GM23338 (cell line): ENCODE results near the gene KDM4C. TPM values are rescaled to one million over a fixed set of nuclear protein-coding genes. Genes with fewer than 3 reads are reported as not detected.
"Not testable (repeated sequence)": the region's sequence is repeated elsewhere in the genome, so short reads cannot be mapped to it uniquely, and the experiment has no call there.

ENCODE experiments used
- ATAC-seq: fragments of 200-7000 bp; cut with Tn5 transposase; 3 replicates; pipeline ENCODE4 v1.9.1; 2020
- DNase-seq: peaks from one replicate; pipeline ENCODE4 v3.0.0-alpha.2; 2015; ENCODE audit warnings: low spot score
- H2AFZ ChIP-seq: fragments of 200-600 bp; sonication (generic); 2 replicates; pipeline ENCODE4 v1.8.0; 2016; ENCODE audit warnings: antibody characterized with exemption, mild to moderate bottlenecking, moderate library complexity
- H3F3A ChIP-seq: fragments of 200-600 bp; sonication (generic); replicated peaks from 2 replicates; pipeline ENCODE4 v1.8.0; 2017; ENCODE audit warnings: antibody characterized with exemption, mixed run types, low read depth
- H3K27ac ChIP-seq: fragments of 200-600 bp; sonication (generic); 2 replicates; pipeline ENCODE4 v1.6.1; 2016; ENCODE audit warnings: low read depth
- H3K27me3 ChIP-seq: fragments of 200-600 bp; sonication (generic); 2 replicates; pipeline ENCODE4 v1.8.0; 2016; ENCODE audit warnings: mild to moderate bottlenecking, mixed run types, moderate library complexity; ENCODE audit not compliant: insufficient read depth
- H3K36me3 ChIP-seq: fragments of 200-600 bp; sonication (generic); 2 replicates; pipeline ENCODE4 v1.8.0; 2016; ENCODE audit warnings: mild to moderate bottlenecking; ENCODE audit not compliant: insufficient read depth
- H3K4me1 ChIP-seq: fragments of 200-600 bp; sonication (generic); 2 replicates; pipeline ENCODE4 v1.8.0; 2016; ENCODE audit warnings: mild to moderate bottlenecking, moderate library complexity; ENCODE audit not compliant: insufficient read depth
- H3K4me2 ChIP-seq: fragments of 200-600 bp; sonication (generic); 2 replicates; pipeline ENCODE4 v1.7.1; 2017; ENCODE audit warnings: mixed run types
- H3K4me3 ChIP-seq: fragments of 200-600 bp; sonication (generic); 2 replicates; pipeline ENCODE4 v1.6.1; 2016; ENCODE audit warnings: mixed run types
- H3K79me2 ChIP-seq: fragments of 200-600 bp; sonication (generic); replicated peaks from 2 replicates; pipeline ENCODE4 v1.8.0; 2017; ENCODE audit warnings: mild to moderate bottlenecking; ENCODE audit not compliant: insufficient read depth
- H3K9me2 ChIP-seq: fragments of 200-600 bp; sonication (generic); 2 replicates; pipeline ENCODE4 v1.8.0; 2017; ENCODE audit not compliant: insufficient read depth
- H4K20me1 ChIP-seq: fragments of 200-600 bp; sonication (generic); replicated peaks from 2 replicates; pipeline ENCODE4 v1.8.0; 2017; ENCODE audit warnings: mild to moderate bottlenecking; ENCODE audit not compliant: insufficient read depth
- H3K27ac Mint-ChIP-seq: 2 replicates; pipeline ENCODE4 v1.8.0; 2020; ENCODE audit warnings: inconsistent platforms, mild to moderate bottlenecking, moderate library complexity, mixed read lengths
- H3K27me3 Mint-ChIP-seq: 3 replicates; pipeline ENCODE4 v1.8.0; 2022; ENCODE audit warnings: low read depth, mild to moderate bottlenecking, moderate library complexity, mixed read lengths, inconsistent platforms; ENCODE audit not compliant: insufficient read depth, poor library complexity
- H3K36me3 Mint-ChIP-seq: 3 replicates; pipeline ENCODE4 v1.8.0; 2021; ENCODE audit warnings: low read depth, mild to moderate bottlenecking, inconsistent platforms, moderate library complexity, mixed read lengths
- H3K4me1 Mint-ChIP-seq: 3 replicates; pipeline ENCODE4 v1.8.0; 2020; ENCODE audit warnings: mild to moderate bottlenecking, inconsistent platforms, mixed read lengths
- H3K4me3 Mint-ChIP-seq: 3 replicates; pipeline ENCODE4 v1.8.0; 2021; ENCODE audit warnings: moderate library complexity, mild to moderate bottlenecking, inconsistent platforms, mixed read lengths
- H3K9me3 Mint-ChIP-seq: 3 replicates; pipeline ENCODE4 v1.8.0; 2020; ENCODE audit warnings: moderate library complexity, mild to moderate bottlenecking, inconsistent platforms, mixed read lengths
- JUNB ChIP-seq: IDR thresholded peaks from one replicate; pipeline ENCODE4 v1.6.1; 2016; ENCODE audit warnings: antibody characterized with exemption; ENCODE audit not compliant: unreplicated experiment
- ZNF114 ChIP-seq: fragments of 250-450 bp; sonication (Bioruptor Pico); IDR thresholded peaks from 2 replicates; pipeline ENCODE4 v1.5.0; 2020; ENCODE audit warnings: mild to moderate bottlenecking, moderate library complexity
- ZNF462 ChIP-seq: fragments of 250-450 bp; sonication (Bioruptor Pico); IDR thresholded peaks from 2 replicates; pipeline ENCODE4 v1.5.0; 2020; ENCODE audit warnings: mild to moderate bottlenecking, moderate library complexity
- polyA plus RNA-seq: library from polyadenylated mRNA; unstranded; fragments of >200 nt; fragmentation: Nextera tagmentation; extraction: Ambion mirVana; gene quantifications from 2 replicates; pipeline ENCODE4 v1.2.1, GENCODE V29; 2016
- total RNA-seq: library from RNA; depleted of rRNA; stranded (reverse); fragments of >200 nt; shearing (Covaris generic); gene quantifications from 2 replicates; pipeline ENCODE4 v1.2.3, GENCODE V29; 2014

Gene KDM4C
- total and polyA plus RNA-seq, 2 experiments from 2014 or later, result 12.0 to 43.8 TPM

GRCh38 chr9:6805532-6805931 lies 47.8 kb downstream of the KDM4C start (continued):
- TF ChIP-seq ZNF462 (CRISPR knock-in tag), result no peak
- no peak for TF ChIP-seq JUNB
- no peak for TF ChIP-seq ZNF114

- H4K20me1 ChIP-seq, ATAC-seq, H3K36me3 ChIP-seq, H3K27me3 Mint-ChIP-seq, H3K9me2 ChIP-seq, H3F3A ChIP-seq, H3K4me3 ChIP-seq, H2AFZ ChIP-seq, DNase-seq, H3K27ac Mint-ChIP-seq, H3K4me3 Mint-ChIP-seq, H3K27ac ChIP-seq, H3K4me1 ChIP-seq, H3K4me2 ChIP-seq, H3K27me3 ChIP-seq, H3K4me1 Mint-ChIP-seq: not testable (repeated sequence)
- peaks cover 14% of the 10 kb centered on the region for H3K79me2 ChIP-seq
- peaks cover 40% of the 10 kb centered on the region for H3K36me3 Mint-ChIP-seq
- H3K9me3 Mint-ChIP-seq, result peaks cover 18% of the 10 kb centered on the region
Measured at GRCh38 chr9:6806318-6806717, 48.5 kb downstream of the KDM4C start.

GRCh38 chr9:6807669-6808068 lies 49.9 kb downstream of the KDM4C start:
- H3K4me3 Mint-ChIP-seq, H3K79me2 ChIP-seq, H3K27me3 Mint-ChIP-seq, H3K36me3 ChIP-seq, H3K27ac ChIP-seq, H3K27me3 ChIP-seq, H3K9me2 ChIP-seq, ATAC-seq, H3K4me3 ChIP-seq, H3K4me1 ChIP-seq, H4K20me1 ChIP-seq, H3K4me2 ChIP-seq, H2AFZ ChIP-seq, H3K27ac Mint-ChIP-seq, DNase-seq, H3F3A ChIP-seq, H3K4me1 Mint-ChIP-seq: not testable (repeated sequence)
- peaks cover 40% of the 10 kb centered on the region for H3K36me3 Mint-ChIP-seq
- H3K9me3 Mint-ChIP-seq, result peaks cover 18% of the 10 kb centered on the region
